ENCODE data around the gene TOM1.

Gene TOM1

GRCh38 chr22:35299673-35300499 is at the start of gene TOM1:
TOM1 (plus strand) TSS chr22:35299894; CDS start chr22:35299929, 35 bp downstream.
- Histone ChIP-seq H3K4me1 (ENCODE audit: control insufficient read depth, insufficient read depth, low read length) (no peaks in the 10 kb centered on the region), H3K9ac (ENCODE audit: low read length) (peak within 1 kb of the TSS; percentile 89), H3K27me3 (ENCODE audit: control insufficient read depth, insufficient read depth, low read length) (no peaks in the 10 kb centered on the region), H3K4me3 (ENCODE audit: low read length) (peak within 1 kb of the TSS; percentile 85), H3K9me3 (ENCODE audit: control insufficient read depth, low read length) (no peaks in the 10 kb centered on the region), H3K36me3 (ENCODE audit: control insufficient read depth, insufficient read depth, low read length) (no peaks in the 10 kb centered on the region)

DNA sequence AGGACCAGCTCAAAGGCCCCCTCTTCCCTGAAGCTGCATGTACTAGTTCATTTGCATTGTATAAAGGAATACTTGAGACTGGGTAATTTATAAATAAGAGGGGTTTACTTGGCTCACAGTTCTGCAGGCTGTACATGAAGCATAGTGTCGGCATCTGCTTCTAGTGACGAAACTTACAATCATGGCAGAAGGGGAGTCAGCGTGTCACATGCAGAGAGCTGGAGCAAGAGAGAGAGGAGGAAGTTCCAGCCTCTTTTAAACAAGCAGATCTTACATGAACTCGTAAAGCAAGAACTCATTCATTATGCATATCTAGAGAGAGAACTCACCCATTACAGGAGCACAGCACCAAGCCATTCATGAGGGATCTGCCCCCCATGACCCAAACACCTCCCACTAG is 49.5 kb upstream of the TOM1 start:
- no peaks in the 10 kb centered on the region for H3K36me3 ChIP-seq (ENCODE audit: control insufficient read depth, insufficient read depth, low read length)
- H3K27me3 ChIP-seq (ENCODE audit: control insufficient read depth, insufficient read depth, low read length): no peaks in the 10 kb centered on the region
- H3K4me3 ChIP-seq (ENCODE audit: low read length): no peak overlapping the region
- H3K9ac ChIP-seq (ENCODE audit: low read length): no peak overlapping the region
- no peaks in the 10 kb centered on the region for H3K9me3 ChIP-seq (ENCODE audit: control insufficient read depth, low read length)
- H3K4me1 ChIP-seq (ENCODE audit: control insufficient read depth, insufficient read depth, low read length): no peaks in the 10 kb centered on the region

- Histone ChIP-seq H3K36me3 (ENCODE audit: control insufficient read depth, insufficient read depth, low read length) (no peaks in the 10 kb centered on the region), H3K9ac (ENCODE audit: low read length) (no peak overlapping the region), H3K9me3 (ENCODE audit: control insufficient read depth, low read length) (no peaks in the 10 kb centered on the region), H3K4me3 (ENCODE audit: low read length) (no peak overlapping the region), H3K4me1 (ENCODE audit: control insufficient read depth, insufficient read depth, low read length) (peaks cover 7% of the 10 kb centered on the region), H3K27me3 (ENCODE audit: control insufficient read depth, insufficient read depth, low read length) (no peaks in the 10 kb centered on the region)
Measured at GRCh38 chr22:35253946-35254345, 45.7 kb upstream of the TOM1 start.

DNA sequence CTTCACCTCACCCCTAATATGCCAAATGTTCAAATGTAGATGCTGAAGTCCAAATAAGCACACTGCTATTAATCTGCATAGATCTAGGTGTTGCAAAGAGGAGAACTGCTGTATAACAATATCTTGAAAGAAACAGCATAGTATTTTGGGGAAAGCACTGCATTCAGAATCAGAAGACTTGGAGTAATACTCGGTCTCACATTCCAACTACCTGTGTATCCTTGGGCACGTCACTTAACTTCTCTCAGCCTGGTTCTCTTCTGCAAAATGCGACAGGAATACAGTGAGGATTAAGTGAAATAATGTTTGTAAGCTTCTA is 42.7 kb upstream of the TOM1 start:
- Histone ChIP-seq H3K9me3 (ENCODE audit: control insufficient read depth, low read length) (no peaks in the 10 kb centered on the region), H3K4me1 (ENCODE audit: control insufficient read depth, insufficient read depth, low read length) (peaks cover 7% of the 10 kb centered on the region), H3K36me3 (ENCODE audit: control insufficient read depth, insufficient read depth, low read length) (no peaks in the 10 kb centered on the region), H3K4me3 (ENCODE audit: low read length) (peak overlapping the region; percentile 65), H3K27me3 (ENCODE audit: control insufficient read depth, insufficient read depth, low read length) (no peaks in the 10 kb centered on the region), H3K9ac (ENCODE audit: low read length) (peak overlapping the region; percentile 86)

GRCh38 chr22:35257321-35258190 is 42.1 kb upstream of the TOM1 start, which contains the start of gene HMGXB4:
HMGXB4 (plus strand) TSS chr22:35257493; CDS start chr22:35262391, 4,898 bp downstream.
- Histone ChIP-seq H3K4me3 (ENCODE audit: low read length) (peak within 1 kb of the TSS; percentile 65), H3K27me3 (ENCODE audit: control insufficient read depth, insufficient read depth, low read length) (no peaks in the 10 kb centered on the region), H3K9me3 (ENCODE audit: control insufficient read depth, low read length) (no peaks in the 10 kb centered on the region), H3K36me3 (ENCODE audit: control insufficient read depth, insufficient read depth, low read length) (no peaks in the 10 kb centered on the region), H3K4me1 (ENCODE audit: control insufficient read depth, insufficient read depth, low read length) (peaks cover 7% of the 10 kb centered on the region), H3K9ac (ENCODE audit: low read length) (peak within 1 kb of the TSS; percentile 86)

GRCh38 chr22:35258191-35258988 is 41.3 kb upstream of the TOM1 start:
- peak overlapping the region; percentile 86 for H3K9ac ChIP-seq (ENCODE audit: low read length)
- no peaks in the 10 kb centered on the region for H3K36me3 ChIP-seq (ENCODE audit: control insufficient read depth, insufficient read depth, low read length)

DNA sequence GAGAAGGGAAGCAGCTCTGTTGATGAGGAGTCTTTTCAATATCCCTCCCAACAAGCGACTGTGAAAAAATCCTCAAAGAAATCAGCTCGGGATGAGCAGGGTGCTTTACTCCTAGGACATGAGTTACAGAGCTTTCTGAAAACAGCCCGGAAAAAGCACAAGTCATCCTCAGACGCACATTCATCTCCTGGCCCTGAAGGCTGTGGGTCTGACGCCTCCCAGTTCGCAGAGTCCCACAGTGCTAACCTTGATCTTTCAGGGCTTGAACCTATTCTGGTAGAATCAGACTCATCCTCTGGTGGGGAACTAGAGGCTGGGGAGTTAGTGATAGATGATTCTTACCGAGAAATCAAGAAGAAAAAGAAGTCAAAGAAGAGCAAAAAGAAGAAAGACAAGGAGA is 34.7 kb upstream of the TOM1 start:
- peaks cover 18% of the 10 kb centered on the region for H3K36me3 ChIP-seq (ENCODE audit: control insufficient read depth, insufficient read depth, low read length)
- no peaks in the 10 kb centered on the region for H3K27me3 ChIP-seq (ENCODE audit: control insufficient read depth, insufficient read depth, low read length)
- peaks cover 10% of the 10 kb centered on the region for H3K4me1 ChIP-seq (ENCODE audit: control insufficient read depth, insufficient read depth, low read length)
- H3K9ac ChIP-seq (ENCODE audit: low read length): no peak overlapping the region
- H3K9me3 ChIP-seq (ENCODE audit: control insufficient read depth, low read length): no peaks in the 10 kb centered on the region
- no peak overlapping the region for H3K4me3 ChIP-seq (ENCODE audit: low read length)

More at GRCh38 chr22:35258191-35258988, 41.3 kb upstream of the TOM1 start:
- peaks cover 7% of the 10 kb centered on the region for H3K4me1 ChIP-seq (ENCODE audit: control insufficient read depth, insufficient read depth, low read length)
- H3K27me3 ChIP-seq (ENCODE audit: control insufficient read depth, insufficient read depth, low read length): no peaks in the 10 kb centered on the region
- peak overlapping the region; percentile 65 for H3K4me3 ChIP-seq (ENCODE audit: low read length)
- no peaks in the 10 kb centered on the region for H3K9me3 ChIP-seq (ENCODE audit: control insufficient read depth, low read length)

- Histone ChIP-seq H3K4me3 (ENCODE audit: low read length) (no peak overlapping the region), H3K9ac (ENCODE audit: low read length) (no peak overlapping the region), H3K9me3 (ENCODE audit: control insufficient read depth, low read length) (no peaks in the 10 kb centered on the region), H3K27me3 (ENCODE audit: control insufficient read depth, insufficient read depth, low read length) (no peaks in the 10 kb centered on the region), H3K4me1 (ENCODE audit: control insufficient read depth, insufficient read depth, low read length) (peaks cover 10% of the 10 kb centered on the region), H3K36me3 (ENCODE audit: control insufficient read depth, insufficient read depth, low read length) (peaks cover 18% of the 10 kb centered on the region)
Measured at GRCh38 chr22:35266277-35266676, 33.4 kb upstream of the TOM1 start.

GRCh38 chr22:35269630-35270029 is 30.1 kb upstream of the TOM1 start:
- Histone ChIP-seq H3K4me3 (ENCODE audit: low read length) (no peak overlapping the region), H3K9ac (ENCODE audit: low read length) (no peak overlapping the region), H3K27me3 (ENCODE audit: control insufficient read depth, insufficient read depth, low read length) (no peaks in the 10 kb centered on the region), H3K9me3 (ENCODE audit: control insufficient read depth, low read length) (no peaks in the 10 kb centered on the region), H3K4me1 (ENCODE audit: control insufficient read depth, insufficient read depth, low read length) (peaks cover 10% of the 10 kb centered on the region), H3K36me3 (ENCODE audit: control insufficient read depth, insufficient read depth, low read length) (peaks cover 9% of the 10 kb centered on the region)

DNA sequence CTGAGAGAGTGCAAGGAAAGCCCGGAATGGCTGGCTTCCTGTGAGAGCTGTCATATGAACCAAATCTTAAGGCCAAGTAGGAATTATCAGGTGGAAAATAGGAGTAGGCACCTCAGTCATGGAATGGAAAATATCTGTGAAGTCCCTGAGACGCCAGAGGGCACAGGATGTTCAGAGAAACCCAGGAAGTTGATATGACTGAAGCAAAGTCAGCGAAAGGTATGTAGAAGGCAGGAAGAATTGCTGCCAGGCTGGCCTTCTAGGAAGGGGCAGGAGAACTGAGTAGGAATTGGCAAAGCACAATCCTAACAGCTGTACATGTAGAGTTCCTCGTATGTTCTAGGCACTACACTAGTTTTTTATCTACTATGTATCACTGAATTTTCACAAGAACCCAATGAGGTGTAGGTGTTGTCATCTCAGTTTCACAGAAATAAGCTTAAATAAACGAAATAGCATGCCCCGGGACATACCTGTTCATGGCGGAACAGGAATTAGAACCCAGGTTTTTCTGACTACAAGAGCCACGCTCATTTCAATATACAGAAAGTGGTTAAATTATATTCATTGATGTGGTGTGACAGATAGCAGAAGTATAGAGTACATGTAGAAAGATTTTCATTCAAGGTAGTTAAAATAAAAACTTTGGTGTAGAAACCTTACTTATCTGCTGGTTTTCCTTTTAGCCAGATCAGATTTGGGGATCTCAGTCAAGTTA is 25.4 kb upstream of the TOM1 start:
- Histone ChIP-seq H3K36me3 (ENCODE audit: control insufficient read depth, insufficient read depth, low read length) (no peaks in the 10 kb centered on the region), H3K27me3 (ENCODE audit: control insufficient read depth, insufficient read depth, low read length) (no peaks in the 10 kb centered on the region), H3K9ac (ENCODE audit: low read length) (no peak overlapping the region), H3K4me3 (ENCODE audit: low read length) (no peak overlapping the region), H3K9me3 (ENCODE audit: control insufficient read depth, low read length) (no peaks in the 10 kb centered on the region), H3K4me1 (ENCODE audit: control insufficient read depth, insufficient read depth, low read length) (no peaks in the 10 kb centered on the region)

DNA sequence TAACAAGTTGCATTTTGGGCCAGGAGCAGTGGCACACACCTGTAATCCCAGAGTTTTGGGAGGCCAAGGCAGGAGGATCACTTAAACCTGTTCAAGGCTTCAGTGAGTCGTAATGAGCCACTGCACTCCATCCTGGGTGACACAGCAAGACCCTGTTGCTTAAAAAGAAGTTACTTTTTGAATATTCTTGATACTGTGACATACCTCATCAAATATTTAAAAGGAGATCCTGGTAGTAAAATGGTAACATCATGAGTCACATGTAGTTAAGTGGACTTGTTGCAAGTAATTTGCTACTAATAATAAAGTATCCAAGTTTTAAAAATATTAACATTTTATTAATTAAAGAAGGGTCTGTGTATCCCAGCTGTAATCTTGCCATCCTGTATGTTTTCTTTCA is 24.1 kb upstream of the TOM1 start:
- Histone ChIP-seq H3K9me3 (ENCODE audit: control insufficient read depth, low read length) (no peaks in the 10 kb centered on the region), H3K27me3 (ENCODE audit: control insufficient read depth, insufficient read depth, low read length) (no peaks in the 10 kb centered on the region), H3K4me1 (ENCODE audit: control insufficient read depth, insufficient read depth, low read length) (no peaks in the 10 kb centered on the region), H3K36me3 (ENCODE audit: control insufficient read depth, insufficient read depth, low read length) (no peaks in the 10 kb centered on the region), H3K9ac (ENCODE audit: low read length) (no peak overlapping the region), H3K4me3 (ENCODE audit: low read length) (no peak overlapping the region)
